Fibroblast of villous mesenchyme (primary cell): ENCODE results near the gene RERE. TPM values are rescaled to one million over a fixed set of nuclear protein-coding genes. Genes with fewer than 3 reads are reported as not detected.

Experiments
- DNase-seq: peaks from one replicate; pipeline ENCODE4 v3.0.0-alpha.2; 2010; ENCODE audit warnings: low read depth
- H3K4me3 ChIP-seq: 2 replicates; pipeline ENCODE4 v1.5.1; 2011; ENCODE audit warnings: low read depth, mild to moderate bottlenecking, low read length
- CTCF ChIP-seq: IDR thresholded peaks from 2 replicates; pipeline ENCODE4 v1.5.1; 2012; ENCODE audit warnings: low read depth, mild to moderate bottlenecking, low read length; ENCODE audit not compliant: insufficient read depth
- total RNA-seq: library from RNA; depleted of rRNA; stranded (reverse); fragments of >200 nt; gene quantifications from 2 replicates; pipeline ENCODE4 v1.2.3, GENCODE V29; 2012

Gene RERE
- total RNA-seq, 1 donor, result 51.4 TPM

GRCh38 chr1:8425781-8426161, 391.7 kb downstream of the RERE start:
- DNase-seq, result no peak
- no peak overlapping the region for H3K4me3 ChIP-seq
- no peak for TF ChIP-seq CTCF

GRCh38 chr1:8425150-8425780, 392.2 kb downstream of the RERE start:
- TF ChIP-seq CTCF, result no peak
- no peak overlapping the region for H3K4me3 ChIP-seq
- DNase-seq, result no peak

GRCh38 chr1:8424539-8425116, 392.8 kb downstream of the RERE start:
- DNase-seq, result no peak
- peak overlapping the region; percentile 83 for H3K4me3 ChIP-seq
- no peak for TF ChIP-seq CTCF

- DNase-seq, result peak; percentile 78
- peak; percentile 6 for TF ChIP-seq CTCF
- H3K4me3 ChIP-seq, result peak overlapping the region; percentile 83
These were observed 393.5 kb downstream of the RERE start for GRCh38 chr1:8423692-8424538.

- H3K4me3 ChIP-seq, result peak overlapping the region; percentile 83
- no peak for TF ChIP-seq CTCF
- peak; percentile 53 for DNase-seq
These were observed 394.2 kb downstream of the RERE start for GRCh38 chr1:8423269-8423691.

GRCh38 chr1:8422510-8423268, 394.8 kb downstream of the RERE start:
- no peak for TF ChIP-seq CTCF
- peak overlapping the region; percentile 83 for H3K4me3 ChIP-seq
- peak; percentile 60 for DNase-seq
